ENCODE data around the gene BRCC3. TPM values are rescaled to one million over a fixed set of nuclear protein-coding genes. Genes with fewer than 3 reads are reported as not detected.

Gene BRCC3
- total RNA-seq, 2 experiments from 2014 or later: 11.9 to 25.8 TPM

GRCh38 chrX:155046811-155047528 lies 24.3 kb upstream of the BRCC3 start:
- ChIA-PET CTCF (ENCODE audit: unreplicated experiment) (no interaction called here), POLR2A (interaction anchor here (0.8 kb wide), 1 partner anchor 11 kb away, joined by 3 read pairs; no protein-coding TSS in a partner anchor)
- Histone ChIP-seq H3K4me3 (ENCODE audit: low read depth, low read length, poor library complexity, severe bottlenecking) (no peak overlapping the region), H3K4me1 (ENCODE audit: insufficient read depth, low read length, poor library complexity, severe bottlenecking) (no peaks in the 10 kb centered on the region), H2AFZ (ENCODE audit: low read length) (no peak overlapping the region), H3K9me2 (ENCODE audit: insufficient read depth, low read length) (no peaks in the 10 kb centered on the region), H3K27ac (ENCODE audit: low read depth, low read length, poor library complexity, severe bottlenecking) (no peak overlapping the region), H3K79me2 (ENCODE audit: insufficient read depth, low read depth, low read length) (no peaks in the 10 kb centered on the region), H3K9me3 (ENCODE audit: low read length) (no peaks in the 10 kb centered on the region), H4K20me1 (ENCODE audit: insufficient read depth, low read length) (no peaks in the 10 kb centered on the region), H3K36me3 (ENCODE audit: insufficient read depth, low read length) (peaks cover 6% of the 10 kb centered on the region), H3K4me2 (ENCODE audit: low read length) (no peak overlapping the region)
- no peak for TF ChIP-seq CTCF (conservative IDR thresholded peaks at IDR 0.05; ENCODE audit: low read length)
- TF ChIP-seq EZH2phosphoT487 (IDR thresholded peaks at IDR 0.05; ENCODE audit: borderline replicate concordance, low read depth, low read length): no peak
- no TSS peak for BruUV-seq (replicated peaks)
- DNase-seq (ENCODE audit: low spot score): no peak
- intact Hi-C loops (cut with micrococcal nuclease; ENCODE audit: unreplicated experiment): no loop called here

GRCh38 chrX:155048977-155049619 lies 22.2 kb upstream of the BRCC3 start:
- H2AFZ ChIP-seq (ENCODE audit: low read length): no peak overlapping the region
- H4K20me1 ChIP-seq (ENCODE audit: insufficient read depth, low read length): no peaks in the 10 kb centered on the region
- no peak overlapping the region for H3K4me2 ChIP-seq (ENCODE audit: low read length)
- H3K9me2 ChIP-seq (ENCODE audit: insufficient read depth, low read length): no peaks in the 10 kb centered on the region
- no peak overlapping the region for H3K4me3 ChIP-seq (ENCODE audit: low read depth, low read length, poor library complexity, severe bottlenecking)
- peaks cover 11% of the 10 kb centered on the region for H3K36me3 ChIP-seq (ENCODE audit: insufficient read depth, low read length)
- DNase-seq (ENCODE audit: low spot score): peak; percentile 48
- TF ChIP-seq CTCF (conservative IDR thresholded peaks at IDR 0.05; ENCODE audit: low read length): peak; percentile 79
- TF ChIP-seq EZH2phosphoT487 (IDR thresholded peaks at IDR 0.05; ENCODE audit: borderline replicate concordance, low read depth, low read length): no peak
- H3K27ac ChIP-seq (ENCODE audit: low read depth, low read length, poor library complexity, severe bottlenecking): no peak overlapping the region
- BruUV-seq (replicated peaks): no TSS peak
- H3K9me3 ChIP-seq (ENCODE audit: low read length): no peaks in the 10 kb centered on the region
- no peaks in the 10 kb centered on the region for H3K4me1 ChIP-seq (ENCODE audit: insufficient read depth, low read length, poor library complexity, severe bottlenecking)
- POLR2A ChIA-PET: no interaction called here
- intact Hi-C loops (cut with micrococcal nuclease; ENCODE audit: unreplicated experiment): no loop called here
- CTCF ChIA-PET (ENCODE audit: unreplicated experiment): no interaction called here
- no peaks in the 10 kb centered on the region for H3K79me2 ChIP-seq (ENCODE audit: insufficient read depth, low read depth, low read length)
